Tibial artery (tissue), 4 donors: ENCODE results near the gene PPP2R2B.
"Not testable (repeated sequence)": the region's sequence is repeated elsewhere in the genome, so short reads cannot be mapped to it uniquely, and the experiment has no call there.

ENCODE experiments used
- DNase-seq, 2 donors: peaks; one replicate each; pipeline ENCODE4 v3.0.0-alpha.2; 2019
- H3K27ac ChIP-seq, 2 donors: fragments of 200-600 bp; sonication (generic) in 1 of 2; 1 replicate in 1 of 2; 2 replicates in 1 of 2; pipeline ENCODE4 v1.5.1; 2018 to 2019; ENCODE audit warnings: mild to moderate bottlenecking in 1 of 2
- H3K27me3 ChIP-seq, 2 donors: fragments of 200-600 bp; sonication (generic) in 1 of 2; one replicate each; pipeline versions ENCODE4 v1.5.1 to v1.6.0; 2016 to 2019
- H3K36me3 ChIP-seq, 3 donors: fragments of 200-600 bp; sonication (generic) in 2 of 3; one replicate each; pipeline ENCODE4 v1.5.1; 2016 to 2019; ENCODE audit warnings: mild to moderate bottlenecking in 2 of 3
- H3K4me1 ChIP-seq, 4 donors: fragments of 200-600 bp; sonication (generic) in 2 of 4; 1 replicate in 3 of 4; 2 replicates in 1 of 4; pipeline ENCODE4 v1.5.1; 2016 to 2019
- H3K4me3 ChIP-seq, 2 donors: fragments of 200-600 bp; sonication (generic) in 1 of 2; 1 replicate in 1 of 2; 2 replicates in 1 of 2; pipeline ENCODE4 v1.5.1; 2018 to 2019; ENCODE audit warnings: mild to moderate bottlenecking in 2 of 2
- H3K9me3 ChIP-seq, 3 donors: fragments of 200-600 bp; sonication (generic) in 1 of 3; one replicate each; pipeline ENCODE4 v1.5.1; 2016 to 2019
- intact Hi-C: fragments of 100-400 bp; cut with DNase I; formaldehyde crosslinking; loops from one replicate; pipeline ENCODE4 v1.15.0; 2023; ENCODE audit warnings: low total_unique reads
- TF ChIP-seq, protein P1 (sequence below), 2 experiments: fragments of 200-600 bp in 1 of 2; fragments of 450-650 bp in 1 of 2; IDR thresholded peaks; one replicate each; pipeline ENCODE4 v1.5.1; 2017 to 2019; ENCODE audit warnings: antibody characterized with exemption in 2 of 2, mild to moderate bottlenecking in 1 of 2, moderate library complexity in 1 of 2

PPP2R2B gene

DNA sequence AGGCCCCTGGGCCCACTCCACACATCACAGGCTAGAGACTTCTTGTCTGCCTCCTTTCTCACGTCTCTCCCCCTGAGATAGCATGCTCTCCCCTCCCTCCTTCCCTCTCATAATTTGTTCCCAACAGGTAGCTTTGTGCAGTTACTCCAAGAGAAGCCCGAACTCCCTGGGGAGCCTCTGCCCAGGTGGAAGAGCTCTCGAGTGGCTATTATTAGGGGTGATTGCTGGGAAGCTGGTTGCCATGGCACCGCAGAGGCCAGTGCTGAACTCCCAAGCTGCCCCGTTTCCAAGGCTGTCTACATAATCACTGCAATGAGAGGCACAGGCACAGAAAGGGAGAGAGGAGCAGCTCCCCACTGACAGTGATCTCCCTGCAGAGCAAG lies 257.9 kb downstream of the PPP2R2B start:
- intact Hi-C loops: no loop called here

DNA sequence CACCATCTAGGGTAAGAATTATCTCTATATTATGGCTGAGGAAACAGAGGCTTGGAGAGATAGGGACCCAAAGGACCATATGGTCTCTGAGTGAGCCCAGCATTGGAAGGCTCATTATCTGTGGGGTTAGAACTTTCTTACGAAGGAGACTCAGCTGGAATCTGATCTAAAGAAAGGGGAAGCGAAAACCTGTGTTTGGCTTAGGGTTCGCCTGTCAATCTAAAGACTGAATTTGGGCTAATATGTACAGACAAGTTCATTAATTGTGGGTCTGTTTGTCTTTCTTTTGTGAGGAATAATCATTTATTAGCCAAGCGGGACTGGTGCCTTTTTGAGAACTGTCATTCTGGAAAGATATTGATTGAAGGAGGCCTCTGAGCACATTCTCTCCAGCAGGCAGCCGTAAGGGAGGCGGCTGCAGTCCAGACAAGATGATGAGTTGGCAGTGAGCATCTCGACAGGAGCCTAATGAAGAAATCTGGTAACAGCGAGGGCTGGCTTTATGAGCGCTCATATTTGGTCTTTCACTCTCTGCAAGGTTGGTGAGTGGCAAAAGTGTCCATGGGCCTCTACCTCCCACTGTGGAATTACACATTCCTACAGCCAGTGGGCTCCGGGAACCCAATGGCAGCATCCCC lies 258.4 kb downstream of the PPP2R2B start:
- intact Hi-C loops: no loop called here
- TF ChIP-seq, protein P1, sequence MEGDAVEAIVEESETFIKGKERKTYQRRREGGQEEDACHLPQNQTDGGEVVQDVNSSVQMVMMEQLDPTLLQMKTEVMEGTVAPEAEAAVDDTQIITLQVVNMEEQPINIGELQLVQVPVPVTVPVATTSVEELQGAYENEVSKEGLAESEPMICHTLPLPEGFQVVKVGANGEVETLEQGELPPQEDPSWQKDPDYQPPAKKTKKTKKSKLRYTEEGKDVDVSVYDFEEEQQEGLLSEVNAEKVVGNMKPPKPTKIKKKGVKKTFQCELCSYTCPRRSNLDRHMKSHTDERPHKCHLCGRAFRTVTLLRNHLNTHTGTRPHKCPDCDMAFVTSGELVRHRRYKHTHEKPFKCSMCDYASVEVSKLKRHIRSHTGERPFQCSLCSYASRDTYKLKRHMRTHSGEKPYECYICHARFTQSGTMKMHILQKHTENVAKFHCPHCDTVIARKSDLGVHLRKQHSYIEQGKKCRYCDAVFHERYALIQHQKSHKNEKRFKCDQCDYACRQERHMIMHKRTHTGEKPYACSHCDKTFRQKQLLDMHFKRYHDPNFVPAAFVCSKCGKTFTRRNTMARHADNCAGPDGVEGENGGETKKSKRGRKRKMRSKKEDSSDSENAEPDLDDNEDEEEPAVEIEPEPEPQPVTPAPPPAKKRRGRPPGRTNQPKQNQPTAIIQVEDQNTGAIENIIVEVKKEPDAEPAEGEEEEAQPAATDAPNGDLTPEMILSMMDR (IDR thresholded peaks at IDR 0.05): no peak
- Histone ChIP-seq H3K36me3 (no peaks in the 10 kb centered on the region), H3K4me1 (no peaks in the 10 kb centered on the region), H3K9me3 (peaks cover 0 to 17% (median 3%) of the 10 kb centered on the region in 3 donors), H3K27ac (no peak overlapping the region), H3K27me3 (no peaks in the 10 kb centered on the region), H3K4me3 (no peak overlapping the region)
- DNase-seq: no peak

More for the DNA sequence above, 257.9 kb downstream of the PPP2R2B start:
- no peaks in the 10 kb centered on the region for H3K27me3 ChIP-seq
- H3K27ac ChIP-seq: no peak overlapping the region
- H3K9me3 ChIP-seq: peaks cover 0 to 13% (median 2%) of the 10 kb centered on the region in 3 donors
- H3K4me1 ChIP-seq: no peaks in the 10 kb centered on the region
- no peak overlapping the region for H3K4me3 ChIP-seq
- no peak for DNase-seq
- TF ChIP-seq, protein P1 (IDR thresholded peaks at IDR 0.05): no peak
- no peaks in the 10 kb centered on the region for H3K36me3 ChIP-seq

DNA sequence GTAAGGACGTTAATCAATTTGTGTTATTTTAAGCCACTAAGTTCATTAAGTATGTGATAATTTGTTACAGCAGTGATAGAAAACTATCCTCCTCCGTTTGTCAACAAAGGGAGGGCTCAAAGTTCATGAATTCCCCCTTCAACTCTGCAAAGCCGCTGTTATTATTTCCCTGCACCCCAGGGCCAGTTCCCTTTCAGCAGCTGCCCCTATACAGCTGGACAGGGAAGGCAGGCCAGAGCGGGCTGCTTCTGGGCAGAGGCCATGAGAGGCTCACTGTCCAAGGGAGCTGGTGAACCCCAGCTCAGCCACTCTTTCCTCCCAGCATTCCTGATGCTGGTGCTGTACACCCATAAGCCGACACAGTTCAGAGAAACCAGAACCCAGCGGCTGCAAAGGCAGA lies 260.1 kb downstream of the PPP2R2B start:
- no peak overlapping the region for H3K4me3 ChIP-seq
- H3K27me3 ChIP-seq: no peaks in the 10 kb centered on the region
- intact Hi-C loops: no loop called here
- no peak overlapping the region for H3K27ac ChIP-seq
- no peak for DNase-seq
- no peaks in the 10 kb centered on the region for H3K36me3 ChIP-seq
- H3K9me3 ChIP-seq: peaks cover 0 to 17% (median 3%) of the 10 kb centered on the region in 3 donors
- H3K4me1 ChIP-seq: no peaks in the 10 kb centered on the region
- TF ChIP-seq, protein P1 (IDR thresholded peaks at IDR 0.05): no peak

DNA sequence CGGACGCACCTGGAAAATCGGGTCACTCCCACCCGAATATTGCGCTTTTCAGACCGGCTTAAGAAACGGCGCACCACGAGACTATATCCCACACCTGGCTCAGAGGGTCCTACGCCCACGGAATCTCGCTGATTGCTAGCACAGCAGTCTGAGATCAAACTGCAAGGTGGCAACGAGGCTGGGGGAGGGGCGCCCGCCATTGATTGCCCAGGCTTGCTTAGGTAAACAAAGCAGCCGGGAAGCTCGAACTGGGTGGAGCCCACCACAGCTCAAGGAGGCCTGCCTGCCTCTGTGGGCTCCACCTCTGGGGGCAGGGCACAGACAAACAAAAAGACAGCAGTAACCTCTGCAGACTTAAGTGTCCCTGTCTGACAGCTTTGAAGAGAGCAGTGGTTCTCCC lies 268.8 kb downstream of the PPP2R2B start:
- H3K27me3 ChIP-seq, H3K4me1 ChIP-seq, H3K9me3 ChIP-seq, H3K4me3 ChIP-seq, DNase-seq, intact Hi-C loops, H3K36me3 ChIP-seq, H3K27ac ChIP-seq: not testable (repeated sequence)

DNA sequence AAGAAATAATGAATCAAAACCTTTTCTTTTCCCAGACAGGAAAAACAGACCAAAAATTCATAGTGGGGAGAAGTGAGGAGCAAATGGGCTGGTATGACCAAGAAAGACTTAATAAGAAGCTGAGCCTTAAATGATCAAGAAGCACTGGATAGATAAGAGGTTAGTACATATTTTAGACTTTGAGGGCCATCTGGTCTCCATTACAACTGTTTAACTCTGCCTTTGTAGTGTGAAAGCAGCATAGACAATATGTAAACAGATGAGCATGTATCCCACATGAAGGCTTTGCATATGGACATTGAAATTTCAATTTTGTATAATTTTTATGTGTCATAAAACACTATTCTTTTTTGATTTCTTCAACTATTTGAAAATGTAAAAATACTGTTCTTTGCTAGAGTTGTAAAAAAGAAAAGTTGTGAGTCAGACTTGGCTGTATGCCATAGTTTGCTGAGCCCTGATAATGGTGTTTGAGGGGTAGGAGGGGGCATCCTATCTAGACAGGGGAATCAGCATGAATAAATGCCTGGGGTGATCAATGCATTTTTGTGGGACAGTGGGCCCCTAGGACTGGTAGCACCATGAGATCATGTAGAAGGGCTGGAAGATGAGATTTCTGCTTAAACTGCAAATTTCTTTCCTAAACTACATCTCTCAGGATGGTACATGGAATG lies 270.8 kb downstream of the PPP2R2B start:
- Histone ChIP-seq H3K27ac (no peak overlapping the region), H3K9me3 (no peaks in the 10 kb centered on the region), H3K4me1 (no peaks in the 10 kb centered on the region), H3K27me3 (no peaks in the 10 kb centered on the region), H3K36me3 (no peaks in the 10 kb centered on the region), H3K4me3 (no peak overlapping the region)
- DNase-seq: no peak
- TF ChIP-seq, protein P1 (IDR thresholded peaks at IDR 0.05): no peak
- intact Hi-C loops: no loop called here

DNA sequence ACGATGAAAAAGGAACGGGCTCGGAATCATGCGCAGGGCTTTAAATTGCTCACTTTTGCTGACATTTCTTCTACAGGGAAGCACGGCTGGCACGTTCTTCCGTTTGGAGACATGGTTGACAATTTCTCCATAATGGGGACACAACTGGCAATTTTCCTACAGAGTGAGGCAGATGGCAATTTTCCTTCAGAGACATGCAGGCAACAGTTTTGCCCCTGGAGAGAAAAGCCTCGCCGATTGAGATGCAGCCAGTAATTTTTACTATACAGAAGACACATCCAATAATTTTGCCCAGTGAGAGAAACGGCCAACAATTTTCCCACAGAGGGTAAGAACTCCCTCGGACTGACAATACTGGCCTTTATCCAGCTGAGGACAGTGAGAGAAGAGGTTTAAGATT lies 271.7 kb downstream of the PPP2R2B start:
- intact Hi-C loops: no loop called here
- TF ChIP-seq, protein P1 (IDR thresholded peaks at IDR 0.05): no peak
- Histone ChIP-seq H3K9me3 (no peaks in the 10 kb centered on the region), H3K36me3 (no peaks in the 10 kb centered on the region), H3K27ac (no peak overlapping the region), H3K27me3 (no peaks in the 10 kb centered on the region), H3K4me3 (no peak overlapping the region), H3K4me1 (no peaks in the 10 kb centered on the region)
- DNase-seq: no peak
